H1 (cell line): ENCODE measurements around the gene SPIRE2. TPM values are rescaled to one million over a fixed set of nuclear protein-coding genes. Genes with fewer than 3 reads are reported as not detected.

Source experiments
- CTCF ChIA-PET: fragments of 300-600 bp; sonication (Branson Sonifier 250); formaldehyde crosslinking; loops from one replicate; lab custom pipeline; 2021; ENCODE audit not compliant: partially characterized antibody; lab: Charles Lee
- POLR2A ChIA-PET: fragments of 300-600 bp; sonication (Branson Sonifier 250); formaldehyde crosslinking; loops from one replicate; lab custom pipeline; 2021; ENCODE audit warnings: inconsistent platforms; ENCODE audit not compliant: partially characterized antibody; lab: Charles Lee
- DNase-seq, 2 experiments: peaks; one replicate each; pipeline versions ENCODE4 v3.0.0 to v3.0.0-alpha.2; 2010 to 2022; ENCODE audit warnings: low spot score in 2 of 2, low read depth in 1 of 2, mixed read lengths in 1 of 2
- FAIRE-seq: peaks from 2 replicates; lab custom pipeline; 2011; peaks lifted over from hg19 to GRCh38; lab: Jason Lieb, UNC
- H2AFZ ChIP-seq: 2 replicates; pipeline ENCODE4 v1.8.1; 2012; ENCODE audit warnings: low read length, inconsistent platforms
- H2AK5ac ChIP-seq: 2 replicates; pipeline ENCODE4 v1.6.1; 2013; ENCODE audit warnings: low read depth, low read length
- H2BK120ac ChIP-seq: replicated peaks from 2 replicates; pipeline ENCODE3; 2013; ENCODE audit warnings: low read depth, low read length, inconsistent platforms
- H2BK12ac ChIP-seq: 2 replicates; pipeline ENCODE4 v1.6.1; 2013; ENCODE audit warnings: low read depth, low read length
- H2BK15ac ChIP-seq: 2 replicates; pipeline ENCODE4 v1.6.1; 2013; ENCODE audit warnings: low read length
- H2BK20ac ChIP-seq: 2 replicates; pipeline ENCODE4 v1.6.1; 2013; ENCODE audit warnings: low read length
- H2BK5ac ChIP-seq: 2 replicates; pipeline ENCODE4 v1.6.1; 2013; ENCODE audit warnings: low read depth, low read length
- H3K14ac ChIP-seq: 2 replicates; pipeline ENCODE4 v1.6.1; 2013; ENCODE audit warnings: inconsistent platforms; ENCODE audit not compliant: insufficient read length
- H3K18ac ChIP-seq: 2 replicates; pipeline ENCODE4 v1.6.1; 2013; ENCODE audit warnings: low read length; ENCODE audit errors: extremely low read depth
- H3K23ac ChIP-seq: 2 replicates; pipeline ENCODE4 v1.6.1; 2013; ENCODE audit warnings: inconsistent platforms; ENCODE audit not compliant: insufficient read length
- H3K23me2 ChIP-seq: 2 replicates; pipeline ENCODE4 v1.6.1; 2013; ENCODE audit warnings: low read depth, low read length
- H3K27ac ChIP-seq: 2 replicates; pipeline ENCODE4 v1.6.1; 2011; ENCODE audit warnings: low read depth, low read length, inconsistent platforms
- H3K27me3 ChIP-seq, 4 experiments: replicated peaks in 1 of 4; 1 replicate in 1 of 4; 2 replicates in 3 of 4; pipeline versions ENCODE4 v1.6.1 to v1.8.1; 2011 to 2013; ENCODE audit warnings: low read length in 3 of 4, mild to moderate bottlenecking in 3 of 4, inconsistent platforms in 2 of 4, mixed read lengths in 2 of 4, moderate library complexity in 1 of 4; ENCODE audit not compliant: control insufficient read depth in 3 of 4, insufficient read depth in 3 of 4; ENCODE audit errors: extremely low read depth in 1 of 4
- H3K36me3 ChIP-seq, 4 experiments: 2 replicates each; pipeline versions ENCODE4 v1.6.1 to v1.8.1; 2011 to 2013; ENCODE audit warnings: mild to moderate bottlenecking in 4 of 4, low read length in 3 of 4, moderate library complexity in 2 of 4, control low read depth in 1 of 4, inconsistent platforms in 1 of 4; ENCODE audit not compliant: insufficient read depth in 4 of 4, control insufficient read depth in 2 of 4
- H3K4ac ChIP-seq: replicated peaks from 2 replicates; pipeline ENCODE3; 2013; ENCODE audit warnings: low read length, low read depth, mixed read lengths, inconsistent platforms; ENCODE audit not compliant: insufficient read length
- H3K4me1 ChIP-seq, 4 experiments: replicated peaks in 1 of 4; 1 replicate in 1 of 4; 2 replicates in 3 of 4; pipeline versions ENCODE4 v1.6.1 to v1.8.1; 2011 to 2013; ENCODE audit warnings: low read length in 3 of 4, inconsistent platforms in 2 of 4, mixed read lengths in 1 of 4; ENCODE audit not compliant: insufficient read depth in 4 of 4, control insufficient read depth in 3 of 4
- H3K4me2 ChIP-seq, 2 experiments: 2 replicates each; pipeline versions ENCODE4 v1.6.1 to v1.8.1; 2011 to 2013; ENCODE audit warnings: low read depth in 2 of 2, low read length in 2 of 2, control low read depth in 1 of 2, inconsistent platforms in 1 of 2, mild to moderate bottlenecking in 1 of 2; ENCODE audit not compliant: insufficient read depth in 1 of 2
- H3K4me3 ChIP-seq, 4 experiments: fragments of 200-600, 300-600 bp in 1 of 4; sonication (generic), shearing (Covaris generic), sonication (Bioruptor Twin) in 1 of 4; 2 replicates each; pipeline versions ENCODE4 v1.5.1 to v1.8.1; 2011 to 2016; ENCODE audit warnings: low read length in 4 of 4, low read depth in 3 of 4, control low read depth in 2 of 4, inconsistent platforms in 2 of 4, mild to moderate bottlenecking in 2 of 4, mixed read lengths in 1 of 4, moderate library complexity in 1 of 4; ENCODE audit not compliant: insufficient read depth in 2 of 4; ENCODE audit errors: extremely low read depth in 1 of 4
- H3K56ac ChIP-seq: replicated peaks from 2 replicates; pipeline ENCODE3; 2013; ENCODE audit warnings: low read depth, mild to moderate bottlenecking, mixed read lengths, low read length, inconsistent platforms; ENCODE audit not compliant: insufficient read length
- H3K79me1 ChIP-seq: 2 replicates; pipeline ENCODE4 v1.6.1; 2013; ENCODE audit warnings: low read depth, low read length, control low read depth
- H3K79me2 ChIP-seq, 2 experiments: 2 replicates each; pipeline versions ENCODE4 v1.6.1 to v1.8.1; 2012 to 2013; ENCODE audit warnings: low read length in 2 of 2, mild to moderate bottlenecking in 2 of 2, inconsistent platforms in 1 of 2; ENCODE audit not compliant: insufficient read depth in 2 of 2, control insufficient read depth in 1 of 2
- H3K9ac ChIP-seq, 4 experiments: replicated peaks in 1 of 4; 1 replicate in 1 of 4; 2 replicates in 3 of 4; pipeline versions ENCODE4 v1.6.1 to v1.8.1; 2011 to 2013; ENCODE audit warnings: low read depth in 3 of 4, low read length in 3 of 4, control low read depth in 2 of 4, mild to moderate bottlenecking in 2 of 4, moderate library complexity in 2 of 4, inconsistent platforms in 1 of 4; ENCODE audit errors: extremely low read depth in 1 of 4
- H3K9me3 ChIP-seq, 2 experiments: 2 replicates each; pipeline versions ENCODE4 v1.6.1 to v1.8.1; 2012 to 2013; ENCODE audit warnings: mild to moderate bottlenecking in 2 of 2, moderate library complexity in 2 of 2, control low read depth in 1 of 2, inconsistent platforms in 1 of 2, low read depth in 1 of 2, low read length in 1 of 2, mixed read lengths in 1 of 2; ENCODE audit not compliant: insufficient read depth in 2 of 2
- H4K20me1 ChIP-seq, 2 experiments: replicated peaks in 1 of 2; 2 replicates each; pipeline versions ENCODE3 to v1.8.1; 2011 to 2013; ENCODE audit warnings: inconsistent platforms in 2 of 2, low read length in 2 of 2, mild to moderate bottlenecking in 1 of 2; ENCODE audit not compliant: insufficient read depth in 2 of 2, control insufficient read depth in 1 of 2
- H4K5ac ChIP-seq: 2 replicates; pipeline ENCODE4 v1.6.1; 2013; ENCODE audit warnings: low read length, low read depth, mixed read lengths, inconsistent platforms; ENCODE audit not compliant: insufficient read length
- H4K8ac ChIP-seq: 2 replicates; pipeline ENCODE4 v1.8.0; 2013; ENCODE audit warnings: mild to moderate bottlenecking, moderate library complexity, low read length, inconsistent platforms; ENCODE audit not compliant: insufficient read depth; ENCODE audit errors: extremely low read depth
- H4K91ac ChIP-seq: replicated peaks from 2 replicates; pipeline ENCODE3; 2013; ENCODE audit warnings: low read length, mixed read lengths, inconsistent platforms; ENCODE audit not compliant: insufficient read length
- ASH2L ChIP-seq: fragments of 200-600, 300-600 bp; sonication (generic); IDR thresholded peaks from one replicate; pipeline ENCODE4 v1.7.1; 2017; ENCODE audit warnings: low read length
- CTCF ChIP-seq, 3 experiments: IDR thresholded peaks; 1 replicate in 2 of 3; 2 replicates in 1 of 3; pipeline versions ENCODE4 v1.5.1 to v1.6.1; 2011; ENCODE audit warnings: low read length in 3 of 3, mild to moderate bottlenecking in 3 of 3, inconsistent platforms in 2 of 3, low read depth in 1 of 3, moderate library complexity in 1 of 3; ENCODE audit not compliant: insufficient read depth in 1 of 3; ENCODE audit errors: control extremely low read depth in 1 of 3
- E2F6 ChIP-seq: IDR thresholded peaks from 2 replicates; pipeline ENCODE4 v1.6.1; 2012; ENCODE audit warnings: inconsistent platforms
- NANOG ChIP-seq: IDR thresholded peaks from 2 replicates; pipeline ENCODE4 v1.6.1; 2011; ENCODE audit warnings: low read length, low read depth, mild to moderate bottlenecking, inconsistent platforms; ENCODE audit not compliant: insufficient read depth, poor library complexity, severe bottlenecking
- RNF2 ChIP-seq: fragments of 200-900, 300-1000 bp; sonication (generic); IDR thresholded peaks from 2 replicates; pipeline ENCODE4 v1.7.1; 2016; ENCODE audit warnings: borderline replicate concordance, low read depth, mild to moderate bottlenecking, antibody characterized with exemption, low read length; ENCODE audit not compliant: poor library complexity, severe bottlenecking; ENCODE audit errors: missing control alignments
- TAF1 ChIP-seq: IDR thresholded peaks from 2 replicates; pipeline ENCODE4 v1.6.1; 2011; ENCODE audit warnings: mild to moderate bottlenecking, low read depth, low read length
- TEAD4 ChIP-seq: IDR thresholded peaks from 2 replicates; pipeline ENCODE4 v1.6.1; 2012; ENCODE audit warnings: low read depth, low read length, inconsistent platforms, mixed read lengths
- WGBS, 2 experiments: shearing (Covaris generic) in 1 of 2; methylation state at CpG; one replicate each; pipeline versions ENCODE4 v1.1.6 to v1.1.7; 2013 to 2015; ENCODE audit warnings: low lambda C conversion rate in 2 of 2, mixed read lengths in 2 of 2, inconsistent platforms in 1 of 2, low coverage in 1 of 2, missing lambda C conversion rate in 1 of 2; ENCODE audit not compliant: insufficient replicate concordance in 2 of 2, insufficient coverage in 1 of 2, insufficient read length in 1 of 2; ENCODE audit errors: extremely low coverage in 1 of 2, missing lambda C conversion rate in 1 of 2; 5-methylcytosine and 5-hydroxymethylcytosine counted together
- polyA plus RNA-seq, 7 experiments: library from polyadenylated mRNA; depleted of rRNA in 3 of 7; stranded (reverse) in 5 of 7; unstranded in 2 of 7; fragments of >200 nt in 5 of 7; fragments of 200-250 nt in 2 of 7; gene quantifications; 1 replicate in 5 of 7; 2 replicates in 1 of 7; 4 replicates in 1 of 7; pipeline versions ENCODE4 v1.2.1 to v1.2.3, GENCODE V29; 2011 to 2013; ENCODE audit warnings: missing spikeins in 2 of 7, mixed read lengths in 2 of 7
- total RNA-seq: library from RNA; stranded (reverse); fragmentation: NEBNext Ultra II Directional; extraction: Animal tissue kit (Norgen Biotek cat#: 25700); gene quantifications from 2 replicates; pipeline ENCODE4 v1.2.1, GENCODE V29; 2021

SPIRE2 gene
- total and polyA plus RNA-seq, 2 of the 8 experiments (the other 6 are each of a cell fraction or from before 2014, with no cell fraction given): 7.4 to 15.4 TPM

- POLR2A ChIA-PET: interaction anchor here (0.6 to 0.9 kb wide), 2 partner anchors 91 to 501 kb away, joined by 3 read pairs; no protein-coding TSS in a partner anchor
- H3K27me3 ChIP-seq: no peaks in the 10 kb centered on the region
- no peak overlapping the region for H2BK120ac ChIP-seq
- no peak overlapping the region for H2BK20ac ChIP-seq
- DNase-seq (no peak), FAIRE-seq (no peak)
- H3K23ac ChIP-seq: no peak overlapping the region
- H3K14ac ChIP-seq: no peak overlapping the region
- H3K18ac ChIP-seq: no peak overlapping the region
- no peaks in the 10 kb centered on the region for H3K9me3 ChIP-seq
- no peak overlapping the region for H3K4me2 ChIP-seq
- H2BK12ac ChIP-seq: no peak overlapping the region
- H2AK5ac ChIP-seq: no peak overlapping the region
- H3K56ac ChIP-seq: no peak overlapping the region
- H3K4me3 ChIP-seq: no peak overlapping the region
- WGBS, 2 experiments: 94% methylated on average over 15 of the region's 16 CpGs; no CpG with 5 or more reads in 1 of the 2 experiments
- CTCF ChIA-PET: interaction anchor here (0.8 to 6.3 kb wide), 12 partner anchors 9 to 86 kb away, joined by 3 to 44 read pairs (median 4); no protein-coding TSS in a partner anchor
- H3K79me1 ChIP-seq: no peaks in the 10 kb centered on the region; the same call in 1 of the 2 replicates
- peaks cover 20 to 68% (median 44%) of the 10 kb centered on the region in 4 experiments for H3K36me3 ChIP-seq
- H4K20me1 ChIP-seq: peaks cover 0 to 12% of the 10 kb centered on the region in 2 experiments
- H2BK15ac ChIP-seq: no peak overlapping the region
- H3K23me2 ChIP-seq: no peaks in the 10 kb centered on the region
- no peaks in the 10 kb centered on the region for H3K79me2 ChIP-seq
- no peaks in the 10 kb centered on the region for H3K4me1 ChIP-seq
- no peak overlapping the region for H2AFZ ChIP-seq
- H4K8ac ChIP-seq: no peak overlapping the region
- no peak overlapping the region for H3K9ac ChIP-seq
- no peak overlapping the region for H4K91ac ChIP-seq
- no peak overlapping the region for H3K4ac ChIP-seq
- H2BK5ac ChIP-seq: no peak overlapping the region
- H3K27ac ChIP-seq: no peak overlapping the region
- H4K5ac ChIP-seq: no peak overlapping the region
- TF ChIP-seq E2F6: no peak
- no peak for TF ChIP-seq NANOG
- TF ChIP-seq RNF2: no peak
- no peak for TF ChIP-seq ASH2L
- TF ChIP-seq CTCF (IDR thresholded peaks at IDR 0.05; ENCODE audit: control extremely low read depth in 1 of 3, insufficient read depth in 1 of 3, low read depth in 1 of 3, low read length in 3 of 3): no peak
- TF ChIP-seq TEAD4: no peak
- TF ChIP-seq TAF1: no peak
Observed at GRCh38 chr16:89791278-89791995, 36.8 kb upstream of the SPIRE2 start.
